NCI-H774 (cell line): ENCODE results near the gene TGFBR3.

Source experiments
- DNase-seq: peaks from one replicate; lab custom pipeline; 2025; lab: John Stamatoyannopoulos, UW

The TGFBR3 gene

GRCh38 chr1:91732291-91733107 lies 153.5 kb downstream of the TGFBR3 start:
- no peak for DNase-seq

DNA sequence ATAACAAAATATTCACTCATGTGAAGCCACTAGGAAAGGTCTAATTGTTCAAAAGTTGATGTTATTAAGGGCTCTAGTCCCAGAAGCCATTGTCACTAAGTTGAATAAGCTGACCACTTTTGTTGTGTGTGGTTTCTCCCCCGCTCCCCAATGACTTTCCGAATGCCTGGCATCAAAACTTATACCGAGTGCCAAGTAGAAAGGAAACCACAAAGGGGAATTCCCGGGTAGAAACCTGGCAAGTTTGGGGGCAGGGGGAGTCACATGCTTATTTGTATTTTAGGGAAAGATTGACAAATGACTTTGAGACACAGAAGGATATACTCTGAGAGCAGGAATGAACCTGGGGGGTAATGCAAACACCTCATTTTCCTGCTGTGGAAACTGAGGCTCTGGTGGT lies 154.1 kb downstream of the TGFBR3 start:
- no peak for DNase-seq

DNA sequence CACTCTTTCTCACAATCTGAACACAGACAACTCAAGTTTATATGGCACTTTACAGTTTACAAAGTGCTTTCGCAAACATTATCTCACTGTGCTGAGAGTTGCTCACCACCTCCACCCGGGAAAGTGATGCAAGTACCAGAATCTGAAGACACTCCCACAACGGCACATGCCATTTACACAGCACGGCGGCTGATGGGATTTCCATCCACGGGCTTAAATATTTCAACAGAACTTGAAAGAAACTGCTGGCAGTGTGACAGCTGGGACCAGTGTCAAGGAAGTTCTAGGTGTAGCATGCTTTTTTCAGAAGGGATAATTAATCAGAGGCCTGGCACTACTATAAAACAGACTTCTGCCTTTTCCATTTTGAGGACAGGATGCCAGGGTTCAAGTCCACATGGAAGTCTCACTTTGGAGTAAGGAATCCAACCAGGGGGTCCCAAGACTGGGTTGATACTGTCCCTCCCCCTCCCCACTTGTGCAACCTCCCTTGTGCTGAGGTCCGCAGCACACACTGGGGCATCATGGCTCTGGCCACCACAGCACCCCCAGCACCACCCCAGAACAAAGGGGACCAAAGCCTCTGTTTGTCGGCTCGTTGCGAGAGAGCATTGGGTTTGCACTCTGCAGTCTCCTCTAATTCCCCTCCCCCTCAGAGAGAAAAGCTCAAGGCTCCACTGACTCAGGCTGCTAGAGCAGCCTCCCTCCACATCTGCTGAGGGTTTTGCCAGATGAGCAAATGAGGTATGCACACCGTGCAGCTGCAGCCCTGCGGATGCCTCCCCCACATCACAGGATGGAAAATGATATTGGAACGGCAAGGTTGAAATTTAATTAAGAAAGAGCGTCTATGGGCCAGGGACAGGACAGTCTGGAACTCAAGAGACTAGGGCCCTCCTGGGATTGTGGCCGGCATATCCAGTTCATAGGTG lies 154.9 kb downstream of the TGFBR3 start:
- no peak for DNase-seq

DNA sequence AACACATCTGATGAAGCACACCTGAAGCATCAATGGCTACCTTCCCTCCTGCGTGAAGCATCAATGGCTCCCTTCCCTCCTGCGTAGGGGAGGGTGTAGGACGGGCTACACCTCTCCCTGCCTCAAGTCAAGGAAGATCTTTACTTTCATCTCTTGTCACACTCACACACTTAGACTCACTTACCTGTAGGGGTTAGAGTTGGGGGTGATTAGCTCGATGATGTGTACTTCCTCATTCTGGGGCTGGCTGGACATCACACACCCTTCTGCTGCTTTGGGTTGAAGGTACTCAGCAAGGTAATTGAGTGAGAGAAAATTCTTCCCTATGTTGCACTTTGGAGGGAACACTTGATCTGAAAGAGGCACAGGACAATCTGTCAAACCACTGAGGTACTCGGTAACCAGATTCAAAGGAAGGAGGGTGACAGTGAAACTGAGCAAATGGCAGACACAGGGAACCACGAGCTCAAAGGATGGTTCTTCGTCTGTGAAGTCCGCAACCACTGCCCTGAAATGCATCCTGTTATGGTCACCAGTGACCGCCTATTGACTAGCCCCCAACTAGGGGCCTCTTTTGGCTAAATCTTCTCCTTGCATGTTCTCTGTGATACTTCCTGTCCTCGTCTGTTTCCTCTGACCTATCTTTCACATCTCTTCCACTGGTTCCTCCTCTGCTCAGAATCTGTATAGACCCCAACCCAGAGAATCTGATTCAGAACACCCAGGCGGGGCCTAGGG lies 156.2 kb downstream of the TGFBR3 start:
- DNase-seq: no peak

DNA sequence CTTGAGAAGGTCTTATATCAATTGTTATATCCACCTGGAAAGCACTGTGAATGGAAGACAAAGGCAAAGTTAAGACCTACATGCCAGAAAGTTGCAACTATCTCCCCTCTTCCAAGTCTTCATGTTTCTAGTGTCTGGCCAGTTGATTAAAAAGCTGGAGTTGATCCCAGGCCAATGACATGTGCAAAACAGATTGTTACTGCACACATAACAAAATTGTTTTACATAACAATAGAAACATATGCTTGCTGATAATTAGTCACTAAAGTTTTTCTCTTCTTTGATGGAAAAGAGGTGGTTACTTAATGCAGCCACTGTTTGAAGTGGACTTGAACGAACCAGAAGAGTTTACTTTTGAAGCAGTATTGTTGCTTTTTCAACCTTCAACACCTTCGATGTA lies 158.2 kb downstream of the TGFBR3 start:
- DNase-seq: no peak

DNA sequence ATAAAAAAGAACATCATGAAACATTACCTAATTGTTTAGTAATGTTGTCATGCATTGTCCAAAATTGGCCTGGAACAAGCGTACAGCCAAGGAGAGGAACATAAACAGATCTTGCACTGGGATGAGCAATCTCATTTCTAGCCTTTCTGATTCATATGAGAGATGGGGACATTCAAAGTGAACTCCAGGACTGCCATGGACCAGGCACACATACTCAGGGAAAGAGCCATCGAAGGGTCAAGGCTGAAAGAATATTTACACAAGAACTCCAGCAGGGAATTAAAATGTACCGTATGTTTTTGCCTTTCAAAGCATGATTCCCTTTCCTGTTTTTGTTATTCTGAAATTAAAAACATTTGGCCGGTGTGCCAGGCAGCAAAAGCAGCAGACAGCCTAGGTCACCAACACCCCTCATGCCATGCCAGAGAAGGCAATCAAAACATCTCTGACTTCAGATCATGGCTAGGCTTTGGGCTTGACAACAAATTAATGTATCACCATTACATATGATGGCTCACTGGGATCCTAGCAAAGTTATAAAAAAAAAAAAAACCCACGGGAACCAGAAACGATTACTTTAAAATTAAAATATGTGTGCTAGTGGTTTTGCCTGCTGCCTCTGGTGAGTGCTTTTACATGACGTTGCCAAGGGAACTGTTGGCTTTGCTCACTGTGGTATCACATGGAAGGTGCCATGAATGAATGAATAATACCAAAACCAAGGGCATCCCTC lies 159.8 kb downstream of the TGFBR3 start:
- DNase-seq: peak; percentile 2

DNA sequence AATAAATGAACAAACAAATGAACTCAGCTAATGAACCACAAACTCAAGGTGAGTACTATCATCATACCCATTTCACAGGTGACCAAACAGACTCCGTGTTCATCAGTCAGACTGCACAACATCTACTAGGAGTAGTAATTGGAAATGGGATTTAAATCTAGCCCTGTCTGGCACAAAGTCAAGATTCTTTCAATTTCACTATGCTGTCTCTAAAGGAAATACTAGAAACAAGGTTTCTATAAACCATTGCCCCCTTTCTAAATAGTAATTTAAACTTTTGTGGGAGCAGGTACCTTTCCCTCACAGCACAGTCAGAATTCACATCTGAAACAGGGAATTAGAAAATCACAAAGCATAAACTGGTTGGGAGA lies 160.3 kb downstream of the TGFBR3 start:
- no peak for DNase-seq

- DNase-seq: no peak
Measured at GRCh38 chr1:91724644-91725043, 161.3 kb downstream of the TGFBR3 start.

DNA sequence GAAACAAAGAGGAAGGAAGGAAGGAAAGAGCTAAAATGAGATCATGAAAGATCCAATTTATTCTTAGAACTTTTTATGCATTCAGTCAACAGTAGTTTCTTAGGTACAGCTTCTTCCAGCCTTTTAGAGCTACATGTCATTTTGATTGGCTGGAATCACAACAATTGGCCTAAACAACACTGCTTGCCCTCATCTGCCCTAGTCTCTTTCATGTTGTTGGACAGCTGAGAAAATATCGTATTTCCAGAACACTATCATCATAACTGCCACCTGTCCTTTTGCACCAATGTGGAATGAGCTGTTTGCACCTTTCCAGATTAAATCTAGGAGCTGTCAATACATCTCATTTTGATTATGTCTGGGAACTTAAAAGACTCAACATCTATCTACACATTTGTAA lies 161.7 kb downstream of the TGFBR3 start:
- DNase-seq: peak; percentile 5

DNA sequence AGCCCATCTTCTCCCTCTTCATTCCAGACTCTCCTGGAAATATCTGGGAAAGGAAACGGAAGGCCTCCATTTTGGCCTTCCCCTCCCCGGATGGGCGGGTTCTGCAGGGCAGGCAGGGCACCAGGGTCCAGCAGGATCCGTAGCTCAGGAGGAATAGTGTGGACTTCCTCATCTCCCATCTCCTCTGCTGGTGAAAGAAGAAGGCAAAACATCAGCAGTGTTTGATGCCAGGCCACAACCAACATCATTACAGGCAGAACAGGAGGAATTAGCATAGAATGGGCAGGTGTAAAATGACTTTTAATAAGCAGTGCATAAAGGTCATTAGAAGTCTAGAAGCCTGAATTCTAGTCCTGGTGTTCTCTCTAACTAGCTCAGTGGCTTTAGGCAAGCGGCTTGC lies 165.9 kb downstream of the TGFBR3 start:
- DNase-seq: no peak

DNA sequence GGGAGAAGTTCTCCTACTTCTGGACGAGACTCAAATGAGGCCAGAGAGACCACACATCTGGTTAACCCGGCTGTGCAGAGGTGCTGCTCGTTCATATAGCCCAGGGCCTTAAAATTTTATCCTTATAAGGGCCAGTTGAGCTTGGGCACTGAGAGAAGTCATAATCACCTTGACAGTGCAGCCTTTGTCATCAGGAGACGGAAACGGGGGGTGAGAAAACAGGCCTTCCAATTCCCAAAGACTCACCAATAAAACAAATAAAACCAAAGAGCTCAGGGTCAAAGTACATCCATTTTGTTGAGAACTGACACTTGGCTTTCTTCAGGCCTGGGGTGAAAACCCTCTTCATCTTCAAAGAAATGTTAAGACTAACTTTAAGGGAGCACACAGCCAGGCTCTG lies 167.1 kb downstream of the TGFBR3 start:
- no peak for DNase-seq

- no peak for DNase-seq
Measured at GRCh38 chr1:91718368-91718767, 167.6 kb downstream of the TGFBR3 start.

DNA sequence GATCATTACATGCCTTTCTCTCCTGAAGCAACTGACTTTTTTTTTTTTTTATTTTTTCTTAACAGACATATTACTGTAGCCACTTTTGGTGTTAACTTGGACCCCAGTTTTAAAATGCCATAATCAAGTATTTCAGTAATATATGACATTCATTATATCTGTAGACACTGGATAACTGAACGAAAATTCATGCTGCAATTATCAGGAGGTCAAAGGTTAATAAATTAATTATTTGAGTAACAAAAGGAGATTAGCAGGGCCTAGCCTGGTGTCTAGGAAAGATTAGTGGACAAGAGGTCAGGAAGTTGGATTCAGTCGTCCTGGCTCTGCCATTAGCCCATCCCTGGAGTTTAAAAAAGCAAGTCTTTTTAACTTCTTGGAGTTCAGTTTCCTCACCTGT lies 168.1 kb downstream of the TGFBR3 start:
- DNase-seq: no peak

DNA sequence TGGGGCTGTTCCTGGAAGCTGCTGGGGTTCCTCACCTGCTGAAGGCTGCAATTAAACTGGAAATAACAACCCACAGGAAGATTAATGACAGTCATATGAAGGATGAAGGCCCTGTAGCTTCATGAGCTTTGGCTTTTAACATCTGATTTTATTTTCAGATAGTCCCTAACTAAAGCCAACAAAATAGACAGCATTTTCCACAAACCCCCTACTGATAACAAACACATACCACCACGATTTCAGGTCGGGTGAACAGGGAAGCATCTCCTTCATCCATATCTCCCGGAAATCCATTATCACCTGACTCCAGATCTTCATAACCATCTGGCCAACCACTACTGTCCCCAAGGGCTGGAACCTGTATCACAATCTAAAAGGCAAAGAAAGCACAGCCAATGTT lies 169.6 kb downstream of the TGFBR3 start:
- DNase-seq: no peak

DNA sequence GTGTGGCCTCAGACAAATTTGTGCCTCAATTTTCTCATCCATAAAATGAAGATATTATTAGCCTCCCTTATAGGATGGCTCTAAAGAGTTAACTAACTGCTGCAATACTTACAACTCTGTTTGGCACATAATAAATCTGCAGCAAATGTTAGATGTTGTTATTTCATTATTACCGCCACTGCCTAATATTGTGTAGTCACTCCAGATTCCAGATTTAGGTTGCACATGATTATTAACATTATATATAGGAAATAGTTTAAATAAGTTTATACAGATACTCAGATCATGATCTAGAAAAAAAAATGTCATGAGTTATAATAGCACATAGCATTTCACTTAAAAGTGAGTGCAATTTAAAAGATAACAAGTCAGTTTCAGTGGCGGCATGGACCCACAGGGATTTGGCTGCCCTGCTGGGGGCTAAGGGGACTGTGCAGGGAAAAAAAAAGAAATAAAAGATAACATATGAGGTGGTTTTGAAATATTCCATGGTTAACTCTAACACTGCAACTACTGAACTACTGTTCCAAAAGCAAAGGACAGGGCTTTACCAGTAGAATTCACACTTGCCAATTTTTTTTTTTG lies 170.4 kb downstream of the TGFBR3 start:
- no peak for DNase-seq

GRCh38 chr1:91714867-91715381 lies 171.0 kb downstream of the TGFBR3 start:
- DNase-seq: no peak

DNA sequence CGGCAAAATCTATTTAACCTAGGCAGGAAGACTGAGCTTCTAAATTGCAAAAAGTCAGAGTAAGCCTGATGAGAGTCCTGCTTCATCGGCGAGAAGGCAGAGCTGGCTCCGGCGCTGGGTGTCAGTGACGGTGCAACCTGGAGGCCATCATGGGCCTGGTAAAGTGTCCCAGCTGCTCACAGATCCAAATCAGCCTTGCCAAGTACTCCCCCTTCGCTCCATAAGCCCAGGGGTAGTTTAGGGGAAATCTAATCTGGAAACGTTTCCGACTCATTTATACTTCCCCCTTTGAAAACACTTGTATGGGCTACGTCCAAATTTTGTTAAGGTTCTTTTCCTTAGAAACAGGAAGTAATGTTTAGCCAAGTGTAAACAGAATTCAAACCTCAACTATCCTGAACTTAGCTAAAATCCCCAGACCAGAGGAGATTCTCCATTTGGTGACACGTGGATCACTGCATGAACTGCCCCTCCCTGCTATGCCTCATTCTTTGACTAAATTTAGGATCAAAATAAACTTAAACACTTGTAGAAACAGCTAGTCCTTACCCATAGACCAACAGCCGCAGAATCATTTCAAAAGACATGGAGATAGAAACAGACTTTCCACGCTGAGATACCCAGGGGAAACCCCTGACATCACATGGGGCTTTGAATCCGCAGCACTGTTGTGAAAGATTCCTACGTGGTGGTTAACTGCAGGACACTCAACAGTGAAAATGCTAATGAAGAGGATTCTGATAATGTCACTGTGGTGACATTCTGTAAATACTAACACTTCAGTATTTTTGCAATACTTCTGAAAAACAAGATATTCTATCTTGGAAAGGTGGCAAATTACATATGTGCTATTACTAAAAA lies 172.7 kb downstream of the TGFBR3 start:
- DNase-seq: no peak

GRCh38 chr1:91712393-91712792 lies 173.6 kb downstream of the TGFBR3 start:
- DNase-seq: no peak

DNA sequence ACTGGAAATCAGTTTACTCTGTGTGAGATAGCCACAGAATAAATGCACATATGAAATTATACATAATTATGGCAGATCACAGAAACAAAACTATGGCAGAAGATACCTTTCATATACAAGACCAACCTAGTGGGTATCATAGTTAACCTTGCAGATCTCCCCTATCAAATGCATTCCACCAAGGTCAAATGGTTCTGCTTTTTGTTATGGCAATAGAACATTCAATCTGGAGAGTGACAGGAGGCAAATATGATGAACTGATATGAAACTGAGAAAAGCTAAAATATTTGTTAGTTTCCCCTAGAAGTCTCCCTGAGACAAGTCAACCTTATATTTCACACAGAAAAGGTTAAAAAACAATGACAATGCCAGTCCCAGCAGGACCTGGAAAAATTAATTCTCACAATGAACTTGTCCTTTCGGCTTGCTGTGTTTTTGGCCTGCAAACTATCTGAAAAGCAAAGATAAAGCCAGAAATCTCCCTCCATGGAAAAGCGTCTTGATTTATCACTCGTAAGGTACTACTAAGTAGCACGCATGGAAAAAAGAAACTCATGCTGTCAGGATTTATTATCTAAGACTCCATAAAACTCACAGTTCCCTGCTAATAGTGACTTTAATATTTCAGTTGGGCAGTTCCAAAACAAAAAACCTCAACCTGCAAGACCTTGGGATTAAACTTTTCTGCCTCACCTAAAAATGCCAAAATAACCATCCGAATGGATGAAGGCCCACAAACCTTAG lies 174.3 kb downstream of the TGFBR3 start:
- no peak for DNase-seq

DNA sequence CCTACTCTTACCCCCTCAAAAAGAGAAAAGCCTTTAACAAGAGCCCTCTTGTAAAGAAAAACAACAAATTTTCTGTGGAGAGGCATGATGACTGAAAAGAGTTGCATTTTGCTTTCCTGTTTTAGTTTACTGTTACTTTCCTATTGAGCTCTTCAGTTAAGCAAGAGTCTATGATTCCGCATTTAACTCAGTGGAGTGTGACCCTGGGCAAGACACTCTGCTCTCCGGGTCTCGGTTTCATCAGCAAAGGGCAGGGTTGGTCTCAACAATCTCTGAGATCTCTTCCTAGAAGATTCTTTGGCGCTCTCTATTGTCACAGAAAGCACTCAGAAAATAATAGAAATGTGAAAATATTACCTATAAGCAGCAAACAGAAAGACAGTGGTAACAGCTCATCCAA lies 175.7 kb downstream of the TGFBR3 start:
- DNase-seq: no peak
